Endodermal cell (in vitro differentiated cells): ENCODE results near the gene REEP5. TPM values are rescaled to one million over a fixed set of nuclear protein-coding genes. Genes with fewer than 3 reads are reported as not detected.

Source experiments
- DNase-seq: peaks from one replicate; pipeline ENCODE4 v3.0.0-alpha.2; 2017
- H3K27ac ChIP-seq: 2 replicates; pipeline ENCODE4 v1.5.1; 2013; ENCODE audit warnings: mild to moderate bottlenecking, low read depth, low read length, moderate library complexity
- H3K27me3 ChIP-seq: 2 replicates; pipeline ENCODE4 v1.6.1; 2013; ENCODE audit warnings: mild to moderate bottlenecking, low read length, moderate library complexity; ENCODE audit not compliant: insufficient read depth, control insufficient read depth, poor library complexity, severe bottlenecking
- H3K36me3 ChIP-seq: 2 replicates; pipeline ENCODE4 v1.7.0; 2013; ENCODE audit warnings: mild to moderate bottlenecking, low read length, moderate library complexity; ENCODE audit not compliant: control insufficient read depth, insufficient read depth
- H3K4me1 ChIP-seq: one replicate; pipeline ENCODE4 v1.7.0; 2013; ENCODE audit warnings: low read length; ENCODE audit not compliant: control insufficient read depth, insufficient read depth
- H3K4me3 ChIP-seq: 2 replicates; pipeline ENCODE4 v1.5.1; 2013; ENCODE audit warnings: mild to moderate bottlenecking, low read length, moderate library complexity
- H3K9ac ChIP-seq: 2 replicates; pipeline ENCODE4 v1.6.1; 2013; ENCODE audit warnings: mild to moderate bottlenecking, low read length, moderate library complexity; ENCODE audit not compliant: poor library complexity, severe bottlenecking; ENCODE audit errors: extremely low read depth
- H3K9me3 ChIP-seq: 2 replicates; pipeline ENCODE4 v1.6.1; 2013; ENCODE audit warnings: mild to moderate bottlenecking, low read length, moderate library complexity; ENCODE audit not compliant: control insufficient read depth
- H3K27ac Mint-ChIP-seq: 2 replicates; pipeline ENCODE4 v1.8.0; 2020; ENCODE audit warnings: mixed read lengths
- H3K27me3 Mint-ChIP-seq: 2 replicates; pipeline ENCODE4 v1.8.0; 2021; ENCODE audit warnings: mild to moderate bottlenecking, mixed read lengths; ENCODE audit not compliant: insufficient read depth
- H3K36me3 Mint-ChIP-seq: 2 replicates; pipeline ENCODE4 v1.8.0; 2020; ENCODE audit warnings: low read depth, mixed read lengths
- H3K4me1 Mint-ChIP-seq: 2 replicates; pipeline ENCODE4 v1.8.0; 2020; ENCODE audit warnings: mixed read lengths
- H3K4me3 Mint-ChIP-seq: 2 replicates; pipeline ENCODE4 v1.8.0; 2020; ENCODE audit warnings: mild to moderate bottlenecking, moderate library complexity, mixed read lengths
- H3K9me3 Mint-ChIP-seq: 2 replicates; pipeline ENCODE4 v1.8.0; 2020; ENCODE audit warnings: mild to moderate bottlenecking, mixed read lengths
- CTCF ChIP-seq: fragments of 200-600 bp; sonication (generic); conservative IDR thresholded peaks from 2 replicates; pipeline ENCODE4 v1.5.0; 2021; ENCODE audit warnings: antibody characterized with exemption, mild to moderate bottlenecking
- WGBS, 2 experiments: methylation state at CpG; one replicate each; pipeline versions ENCODE4 v1.1.5 to v1.1.7; 2013; ENCODE audit warnings: missing lambda C conversion rate in 2 of 2, mixed read lengths in 1 of 2; ENCODE audit not compliant: insufficient coverage in 1 of 2, insufficient read length in 1 of 2; 5-methylcytosine and 5-hydroxymethylcytosine counted together
- total RNA-seq, 2 donors: library from RNA; stranded (reverse); fragmentation: NEBNext Ultra II Directional in 1 of 2; extraction: Animal tissue kit (Norgen Biotek cat#: 25700) in 1 of 2; gene quantifications; 2 replicates in 1 of 2; 3 replicates in 1 of 2; pipeline ENCODE4 v1.2.1, GENCODE V29; 2021

REEP5 gene
- total RNA-seq, 2 donors from 2014 or later = 42.1 to 42.3 TPM

- Mint-ChIP-seq H3K4me3 (no peak overlapping the region), H3K27ac (no peak overlapping the region), H3K36me3 (peaks cover 41% of the 10 kb centered on the region), H3K27me3 (no peaks in the 10 kb centered on the region), H3K4me1 (peaks cover 15% of the 10 kb centered on the region), H3K9me3 (peaks cover 12% of the 10 kb centered on the region)
- no peak for TF ChIP-seq CTCF
- WGBS, 2 experiments = 100% methylated on average over 1 of the region's 1 CpG; no CpG with 5 or more reads in 1 of the 2 experiments
- Histone ChIP-seq H3K4me3 (no peak overlapping the region), H3K9me3 (peaks cover 21% of the 10 kb centered on the region), H3K4me1 (peaks cover 3% of the 10 kb centered on the region), H3K36me3 (peaks cover 39% of the 10 kb centered on the region), H3K9ac (no peak overlapping the region), H3K27me3 (no peaks in the 10 kb centered on the region), H3K27ac (no peak overlapping the region)
- DNase-seq = no peak
Observed at GRCh38 chr5:112844489-112844888, 77.5 kb downstream of the REEP5 start.

- Mint-ChIP-seq H3K4me3 (no peak overlapping the region), H3K4me1 (no peaks in the 10 kb centered on the region), H3K36me3 (peaks cover 71% of the 10 kb centered on the region), H3K27me3 (no peaks in the 10 kb centered on the region), H3K9me3 (no peaks in the 10 kb centered on the region), H3K27ac (no peak overlapping the region)
- WGBS, 2 experiments = 84 to 95% methylated on average over 12 to 13 of the region's 13 CpGs
- H3K27ac ChIP-seq = no peak overlapping the region
- H3K36me3 ChIP-seq = peaks cover 91% of the 10 kb centered on the region
- H3K4me3 ChIP-seq = no peak overlapping the region
- H3K4me1 ChIP-seq = no peaks in the 10 kb centered on the region
- no peak for DNase-seq
- H3K27me3 ChIP-seq = no peaks in the 10 kb centered on the region
- peaks cover 6% of the 10 kb centered on the region for H3K9me3 ChIP-seq
- no peak overlapping the region for H3K9ac ChIP-seq
- TF ChIP-seq CTCF = no peak
Observed at GRCh38 chr5:112833971-112834370, 88.1 kb downstream of the REEP5 start.

GRCh38 chr5:112830378-112830777 is 91.6 kb downstream of the REEP5 start:
- peaks cover 3% of the 10 kb centered on the region for H3K4me1 Mint-ChIP-seq
- peaks cover 72% of the 10 kb centered on the region for H3K36me3 Mint-ChIP-seq
- Histone ChIP-seq H3K27ac (no peak overlapping the region), H3K4me3 (no peak overlapping the region), H3K27me3 (no peaks in the 10 kb centered on the region), H3K36me3 (peaks cover 93% of the 10 kb centered on the region), H3K9me3 (no peaks in the 10 kb centered on the region), H3K9ac (no peak overlapping the region), H3K4me1 (no peaks in the 10 kb centered on the region)
- no peak overlapping the region for H3K27ac Mint-ChIP-seq
- WGBS, 2 experiments = 96 to 100% methylated on average over 1 to 2 of the region's 2 CpGs
- H3K27me3 Mint-ChIP-seq = no peaks in the 10 kb centered on the region
- no peak for TF ChIP-seq CTCF
- H3K9me3 Mint-ChIP-seq = no peaks in the 10 kb centered on the region
- no peak overlapping the region for H3K4me3 Mint-ChIP-seq
- DNase-seq = no peak

Other genes starting within 250 kb of the REEP5 start
- 10 to 100 TPM; 66.3 to 87.6 TPM for gene APC, start 184.3 kb downstream of the REEP5 start, total RNA-seq
- 10 to 100 TPM; 65.4 to 65.7 TPM for gene SRP19, start 60.9 kb downstream of the REEP5 start, total RNA-seq
- 100 to 1,000 TPM; 152 to 154 TPM for gene DCP2, start 54.6 kb upstream of the REEP5 start, total RNA-seq